Panc1 (cell line): Measurements from ENCODE around the gene THUMPD3. TPM values are rescaled to one million over a fixed set of nuclear protein-coding genes. Genes with fewer than 3 reads are reported as not detected.

Source experiments
- ATAC-seq: fragments of 200-7000 bp; cut with Tn5 transposase; 2 replicates; pipeline ENCODE4 v1.9.1; 2020; ENCODE audit warnings: mild to moderate bottlenecking, moderate library complexity
- BruUV-seq: library from RNA; stranded (reverse); fragments of 400-500 nt; replicated peaks from 2 replicates; lab custom pipeline; 2021; lab: Mats Ljungman, UMichigan
- CTCF ChIA-PET: fragments of 300-600 bp; sonication (Branson Sonifier 250); formaldehyde crosslinking; loops from one replicate; lab custom pipeline; 2022; ENCODE audit warnings: antibody characterized with exemption; lab: Charles Lee
- POLR2A ChIA-PET: fragments of 300-600 bp; sonication (Branson Sonifier 250); formaldehyde crosslinking; loops from one replicate; lab custom pipeline; 2022; ENCODE audit warnings: antibody characterized with exemption; lab: Charles Lee
- DNase-seq: peaks from one replicate; pipeline ENCODE4 v3.0.0-alpha.2; 2010; ENCODE audit warnings: low read depth, low spot score
- H3K27ac ChIP-seq: 2 replicates; pipeline ENCODE4 v1.5.1; 2011; ENCODE audit warnings: mild to moderate bottlenecking, low read length, inconsistent platforms
- H3K27me3 ChIP-seq: fragments of 200-500 bp; sonication (Bioruptor generic); 2 replicates; pipeline ENCODE4 v1.6.0; 2014; ENCODE audit warnings: low read length, inconsistent platforms; ENCODE audit not compliant: control insufficient read depth, insufficient read depth
- H3K36me3 ChIP-seq: fragments of 200-500 bp; sonication (Bioruptor generic); 2 replicates; pipeline ENCODE4 v1.5.1; 2014; ENCODE audit warnings: inconsistent platforms, mild to moderate bottlenecking, low read length, moderate library complexity; ENCODE audit not compliant: control insufficient read depth, insufficient read depth
- H3K4me1 ChIP-seq: 2 replicates; pipeline ENCODE4 v1.5.1; 2011; ENCODE audit warnings: inconsistent platforms, mild to moderate bottlenecking, low read length, moderate library complexity; ENCODE audit not compliant: control insufficient read depth, insufficient read depth
- H3K4me3 ChIP-seq, 2 experiments: 2 replicates each; pipeline ENCODE4 v1.5.1; 2011 to 2012; ENCODE audit warnings: low read depth in 2 of 2, low read length in 2 of 2, mild to moderate bottlenecking in 2 of 2, inconsistent platforms in 1 of 2, moderate library complexity in 1 of 2
- H3K9me3 ChIP-seq: fragments of 200-500 bp; sonication (Bioruptor generic); 2 replicates; pipeline ENCODE4 v1.5.1; 2014; ENCODE audit warnings: low read depth, mild to moderate bottlenecking, inconsistent platforms, low read length, moderate library complexity; ENCODE audit not compliant: control insufficient read depth, insufficient read depth
- CTCF ChIP-seq: fragments of 450-650 bp; IDR thresholded peaks from 2 replicates; pipeline ENCODE4 v1.5.1; 2017; ENCODE audit warnings: mild to moderate bottlenecking
- POLR2AphosphoS5 ChIP-seq: IDR thresholded peaks from 2 replicates; pipeline ENCODE4 v1.6.1; 2012; ENCODE audit warnings: mild to moderate bottlenecking, low read depth, low read length, moderate library complexity
- REST ChIP-seq, 2 experiments: IDR thresholded peaks; 2 replicates each; pipeline ENCODE4 v1.6.1; 2011 to 2012; ENCODE audit warnings: low read depth in 2 of 2, control low read depth in 1 of 2, low read length in 1 of 2, mild to moderate bottlenecking in 1 of 2, moderate library complexity in 1 of 2; ENCODE audit not compliant: insufficient read depth in 1 of 2
- SIN3A ChIP-seq: IDR thresholded peaks from 2 replicates; pipeline ENCODE4 v1.6.1; 2012; ENCODE audit warnings: low read depth, mild to moderate bottlenecking, low read length, moderate library complexity, borderline replicate concordance; ENCODE audit not compliant: insufficient read depth
- TCF7L2 ChIP-seq: IDR thresholded peaks from 2 replicates; pipeline ENCODE4 v1.6.1; 2011; ENCODE audit warnings: mild to moderate bottlenecking, low read depth, low read length, inconsistent platforms
- in situ Hi-C: cut with HindIII; loops from 2 replicates; pipeline ENCODE4 v1.10.0; 2016; ENCODE audit warnings: low sequenced_read_pairs, low pct_unique_long_range_greater_than_20kb
- intact Hi-C: fragments of 100-400 bp; cut with micrococcal nuclease; formaldehyde crosslinking; loops from one replicate; pipeline ENCODE4 v1.10.0; 2022; ENCODE audit not compliant: unreplicated experiment
- total RNA-seq: library from RNA; stranded (reverse); gene quantifications from one replicate; pipeline ENCODE4 v1.2.1, GENCODE V29; 2021; ENCODE audit not compliant: unreplicated experiment

The THUMPD3 gene
- total RNA-seq, 1 experiment from 2014 or later: 43.5 TPM

- BruUV-seq: no TSS peak
- Histone ChIP-seq H3K27me3 (no peaks in the 10 kb centered on the region), H3K4me1 (peaks cover 3% of the 10 kb centered on the region; the same call in 1 of the 2 replicates), H3K27ac (no peak overlapping the region), H3K9me3 (no peaks in the 10 kb centered on the region), H3K4me3 (no peak overlapping the region), H3K36me3 (no peaks in the 10 kb centered on the region)
- DNase-seq (no peak), ATAC-seq (peak; percentile 48; the same call in 1 of the 2 replicates)
- intact Hi-C loops: no loop called here
- TF ChIP-seq TCF7L2 (no peak), POLR2AphosphoS5 (no peak), CTCF (no peak), SIN3A (no peak), REST (IDR thresholded peaks at IDR 0.05; ENCODE audit: insufficient read depth in 1 of 2, low read depth in 2 of 2, low read length in 1 of 2) (no peak)
- in situ Hi-C loops: no loop called here
- ChIA-PET CTCF (no interaction called here), POLR2A (no interaction called here)
Measured at GRCh38 chr3:9316881-9317361, 45.9 kb upstream of the THUMPD3 start.

GRCh38 chr3:9322780-9323179, 40.1 kb upstream of the THUMPD3 start:
- in situ Hi-C loops (no loop called here), intact Hi-C loops (no loop called here)
- ATAC-seq: no peak

More at GRCh38 chr3:9322780-9323179, 40.1 kb upstream of the THUMPD3 start:
- no peak overlapping the region for H3K4me3 ChIP-seq
- no peaks in the 10 kb centered on the region for H3K4me1 ChIP-seq
- H3K9me3 ChIP-seq: peaks cover 3% of the 10 kb centered on the region; the same call in 1 of the 2 replicates
- DNase-seq: no peak
- POLR2A ChIA-PET: no interaction called here
- H3K27ac ChIP-seq: no peak overlapping the region
- TF ChIP-seq POLR2AphosphoS5: no peak
- no peak for TF ChIP-seq TCF7L2
- no peak for TF ChIP-seq CTCF
- TF ChIP-seq REST (IDR thresholded peaks at IDR 0.05; ENCODE audit: insufficient read depth in 1 of 2, low read depth in 2 of 2, low read length in 1 of 2): no peak
- TF ChIP-seq SIN3A: no peak
- no peaks in the 10 kb centered on the region for H3K36me3 ChIP-seq
- no peaks in the 10 kb centered on the region for H3K27me3 ChIP-seq
- BruUV-seq: no TSS peak
- CTCF ChIA-PET: no interaction called here
